ENCODE measurements around the gene COL19A1.

COL19A1 gene

GRCh38 chr6:70080443-70081070 lies 214.2 kb downstream of the COL19A1 start:
- TF ChIP-seq CTCF (conservative IDR thresholded peaks at IDR 0.05; ENCODE audit: control insufficient read depth, insufficient read depth, low read depth, low read length), result no peak
- DNase-seq (ENCODE audit: low read depth), result no peak
- H3K4me3 ChIP-seq (ENCODE audit: control insufficient read depth, low read depth, low read length), result no peak overlapping the region

DNA sequence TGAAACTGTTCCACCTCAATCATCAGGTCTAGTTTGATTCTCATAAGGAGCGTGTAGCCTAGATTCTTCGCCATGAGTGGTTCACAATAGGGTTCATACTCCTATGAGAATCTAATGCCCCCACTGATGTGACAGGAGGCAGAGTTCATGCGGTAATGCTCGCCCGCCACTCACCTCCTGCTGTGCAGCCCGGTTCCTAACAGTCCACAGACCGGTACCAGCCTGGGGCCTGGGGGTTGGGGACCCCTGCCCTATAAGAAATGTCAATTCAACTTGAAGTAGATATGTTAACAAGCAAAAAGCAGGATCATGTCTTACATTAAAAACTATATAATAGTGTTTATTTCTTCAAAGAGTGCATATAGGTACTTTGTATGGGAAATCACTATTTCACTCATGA lies 216.5 kb downstream of the COL19A1 start:
- no peak for TF ChIP-seq CTCF (conservative IDR thresholded peaks at IDR 0.05; ENCODE audit: control insufficient read depth, insufficient read depth, low read depth, low read length)
- DNase-seq (ENCODE audit: low read depth), result no peak
- no peak overlapping the region for H3K4me3 ChIP-seq (ENCODE audit: control insufficient read depth, low read depth, low read length)

GRCh38 chr6:70086806-70087205 lies 220.4 kb downstream of the COL19A1 start:
- TF ChIP-seq CTCF (conservative IDR thresholded peaks at IDR 0.05; ENCODE audit: control insufficient read depth, insufficient read depth, low read depth, low read length), result no peak
- DNase-seq (ENCODE audit: low read depth), result no peak
- no peak overlapping the region for H3K4me3 ChIP-seq (ENCODE audit: control insufficient read depth, low read depth, low read length)

- no peak for DNase-seq (ENCODE audit: low read depth)
- no peak for TF ChIP-seq CTCF (conservative IDR thresholded peaks at IDR 0.05; ENCODE audit: control insufficient read depth, insufficient read depth, low read depth, low read length)
- no peak overlapping the region for H3K4me3 ChIP-seq (ENCODE audit: control insufficient read depth, low read depth, low read length)
Observed at GRCh38 chr6:70094156-70094555, 227.8 kb downstream of the COL19A1 start.

GRCh38 chr6:70099732-70100131 lies 233.4 kb downstream of the COL19A1 start:
- H3K4me3 ChIP-seq (ENCODE audit: control insufficient read depth, low read depth, low read length), result no peak overlapping the region
- TF ChIP-seq CTCF (conservative IDR thresholded peaks at IDR 0.05; ENCODE audit: control insufficient read depth, insufficient read depth, low read depth, low read length), result no peak
- no peak for DNase-seq (ENCODE audit: low read depth)

GRCh38 chr6:70103798-70104197 lies 237.4 kb downstream of the COL19A1 start:
- DNase-seq (ENCODE audit: low read depth), result peak; percentile 4
- peak; percentile 53 for TF ChIP-seq CTCF (conservative IDR thresholded peaks at IDR 0.05; ENCODE audit: control insufficient read depth, insufficient read depth, low read depth, low read length)
- no peak overlapping the region for H3K4me3 ChIP-seq (ENCODE audit: control insufficient read depth, low read depth, low read length)
